ENCODE measurements around the gene SHC4.
"Not testable (repeated sequence)": the region's sequence is repeated elsewhere in the genome, so short reads cannot be mapped to it uniquely, and the experiment has no call there.

Gene SHC4

GRCh38 chr15:48984021-48984710, 20.4 kb upstream of the SHC4 start:
- H2AFZ ChIP-seq (ENCODE audit: low read length, unreplicated experiment) = no peak overlapping the region
- H3K4me3 ChIP-seq (ENCODE audit: low read depth, low read length) = no peak overlapping the region
- no peaks in the 10 kb centered on the region for H3K4me1 ChIP-seq (ENCODE audit: control insufficient read depth, insufficient read depth, low read length, unreplicated experiment)
- no peaks in the 10 kb centered on the region for H3K36me3 ChIP-seq (ENCODE audit: insufficient read depth, low read length)
- H3K79me2 ChIP-seq (ENCODE audit: control insufficient read depth, insufficient read depth, low read length, unreplicated experiment) = no peaks in the 10 kb centered on the region
- no peak overlapping the region for H3K27ac ChIP-seq (ENCODE audit: low read depth, low read length)
- H3K27me3 ChIP-seq (ENCODE audit: insufficient read depth, low read length) = no peaks in the 10 kb centered on the region; the same call in 1 of the 2 replicates

- Histone ChIP-seq H3K36me3 (ENCODE audit: insufficient read depth, low read length) (no peaks in the 10 kb centered on the region), H3K4me1 (ENCODE audit: control insufficient read depth, insufficient read depth, low read length, unreplicated experiment) (no peaks in the 10 kb centered on the region), H3K79me2 (ENCODE audit: control insufficient read depth, insufficient read depth, low read length, unreplicated experiment) (no peaks in the 10 kb centered on the region), H3K27ac (ENCODE audit: low read depth, low read length) (no peak overlapping the region), H3K4me3 (ENCODE audit: low read depth, low read length) (no peak overlapping the region), H2AFZ (ENCODE audit: low read length, unreplicated experiment) (no peak overlapping the region), H3K27me3 (ENCODE audit: insufficient read depth, low read length) (no peaks in the 10 kb centered on the region; the same call in 1 of the 2 replicates)
Observed at GRCh38 chr15:48983300-48983699, 19.6 kb upstream of the SHC4 start.

- Histone ChIP-seq H3K4me1 (ENCODE audit: control insufficient read depth, insufficient read depth, low read length, unreplicated experiment) (no peaks in the 10 kb centered on the region), H3K36me3 (ENCODE audit: insufficient read depth, low read length) (no peaks in the 10 kb centered on the region), H3K27ac (ENCODE audit: low read depth, low read length) (no peak overlapping the region), H3K4me3 (ENCODE audit: low read depth, low read length) (no peak overlapping the region), H2AFZ (ENCODE audit: low read length, unreplicated experiment) (no peak overlapping the region), H3K79me2 (ENCODE audit: control insufficient read depth, insufficient read depth, low read length, unreplicated experiment) (no peaks in the 10 kb centered on the region), H3K27me3 (ENCODE audit: insufficient read depth, low read length) (no peaks in the 10 kb centered on the region; the same call in 1 of the 2 replicates)
Observed at GRCh38 chr15:48981941-48982340, 18.2 kb upstream of the SHC4 start.

GRCh38 chr15:48978638-48979037, 14.9 kb upstream of the SHC4 start:
- H2AFZ ChIP-seq (ENCODE audit: low read length, unreplicated experiment) = no peak overlapping the region
- no peaks in the 10 kb centered on the region for H3K36me3 ChIP-seq (ENCODE audit: insufficient read depth, low read length)
- no peaks in the 10 kb centered on the region; the same call in 1 of the 2 replicates for H3K27me3 ChIP-seq (ENCODE audit: insufficient read depth, low read length)
- H3K79me2 ChIP-seq (ENCODE audit: control insufficient read depth, insufficient read depth, low read length, unreplicated experiment) = no peaks in the 10 kb centered on the region
- peaks cover 10% of the 10 kb centered on the region for H3K4me1 ChIP-seq (ENCODE audit: control insufficient read depth, insufficient read depth, low read length, unreplicated experiment)
- no peak overlapping the region for H3K4me3 ChIP-seq (ENCODE audit: low read depth, low read length)
- no peak overlapping the region for H3K27ac ChIP-seq (ENCODE audit: low read depth, low read length)

- H3K27ac ChIP-seq (ENCODE audit: low read depth, low read length) = no peak overlapping the region
- no peaks in the 10 kb centered on the region; the same call in 1 of the 2 replicates for H3K27me3 ChIP-seq (ENCODE audit: insufficient read depth, low read length)
- peak overlapping the region; percentile 79; the same call in 1 of the 2 replicates for H3K4me3 ChIP-seq (ENCODE audit: low read depth, low read length)
Observed at GRCh38 chr15:48976444-48977088, 12.8 kb upstream of the SHC4 start.

GRCh38 chr15:48975472-48976419, 12.0 kb upstream of the SHC4 start:
- Histone ChIP-seq H3K27me3 (ENCODE audit: insufficient read depth, low read length) (no peaks in the 10 kb centered on the region; the same call in 1 of the 2 replicates), H3K79me2 (ENCODE audit: control insufficient read depth, insufficient read depth, low read length, unreplicated experiment) (no peaks in the 10 kb centered on the region), H2AFZ (ENCODE audit: low read length, unreplicated experiment) (peak overlapping the region; percentile 91), H3K36me3 (ENCODE audit: insufficient read depth, low read length) (no peaks in the 10 kb centered on the region), H3K4me1 (ENCODE audit: control insufficient read depth, insufficient read depth, low read length, unreplicated experiment) (peaks cover 10% of the 10 kb centered on the region), H3K27ac (ENCODE audit: low read depth, low read length) (no peak overlapping the region), H3K4me3 (ENCODE audit: low read depth, low read length) (peak overlapping the region; percentile 79)

More at GRCh38 chr15:48976444-48977088, 12.8 kb upstream of the SHC4 start:
- Histone ChIP-seq H3K79me2 (ENCODE audit: control insufficient read depth, insufficient read depth, low read length, unreplicated experiment) (no peaks in the 10 kb centered on the region), H3K4me1 (ENCODE audit: control insufficient read depth, insufficient read depth, low read length, unreplicated experiment) (peaks cover 10% of the 10 kb centered on the region), H2AFZ (ENCODE audit: low read length, unreplicated experiment) (peak overlapping the region; percentile 61), H3K36me3 (ENCODE audit: insufficient read depth, low read length) (no peaks in the 10 kb centered on the region)

- H3K36me3 ChIP-seq (ENCODE audit: insufficient read depth, low read length) = no peaks in the 10 kb centered on the region
- H3K27me3 ChIP-seq (ENCODE audit: insufficient read depth, low read length) = no peaks in the 10 kb centered on the region
- peaks cover 10% of the 10 kb centered on the region for H3K4me1 ChIP-seq (ENCODE audit: control insufficient read depth, insufficient read depth, low read length, unreplicated experiment)
- peak overlapping the region; percentile 91 for H2AFZ ChIP-seq (ENCODE audit: low read length, unreplicated experiment)
- no peak overlapping the region for H3K4me3 ChIP-seq (ENCODE audit: low read depth, low read length)
- no peaks in the 10 kb centered on the region for H3K79me2 ChIP-seq (ENCODE audit: control insufficient read depth, insufficient read depth, low read length, unreplicated experiment)
- H3K27ac ChIP-seq (ENCODE audit: low read depth, low read length) = no peak overlapping the region
Observed at GRCh38 chr15:48974882-48975281, 11.2 kb upstream of the SHC4 start.

GRCh38 chr15:48972750-48973503, 9.2 kb upstream of the SHC4 start:
- H3K4me1 ChIP-seq (ENCODE audit: control insufficient read depth, insufficient read depth, low read length, unreplicated experiment) = peaks cover 10% of the 10 kb centered on the region
- no peaks in the 10 kb centered on the region for H3K27me3 ChIP-seq (ENCODE audit: insufficient read depth, low read length)
- H3K79me2 ChIP-seq (ENCODE audit: control insufficient read depth, insufficient read depth, low read length, unreplicated experiment) = no peaks in the 10 kb centered on the region
- H3K4me3 ChIP-seq (ENCODE audit: low read depth, low read length) = no peak overlapping the region
- no peak overlapping the region for H3K27ac ChIP-seq (ENCODE audit: low read depth, low read length)
- no peak overlapping the region for H2AFZ ChIP-seq (ENCODE audit: low read length, unreplicated experiment)
- no peaks in the 10 kb centered on the region for H3K36me3 ChIP-seq (ENCODE audit: insufficient read depth, low read length)

- not testable (repeated sequence) for H3K36me3 ChIP-seq (ENCODE audit: insufficient read depth, low read length); H3K79me2 ChIP-seq (ENCODE audit: control insufficient read depth, insufficient read depth, low read length, unreplicated experiment); H3K27ac ChIP-seq (ENCODE audit: low read depth, low read length); H3K4me3 ChIP-seq (ENCODE audit: low read depth, low read length); H2AFZ ChIP-seq (ENCODE audit: low read length, unreplicated experiment); H3K27me3 ChIP-seq (ENCODE audit: insufficient read depth, low read length)
- peaks cover 22% of the 10 kb centered on the region for H3K4me1 ChIP-seq (ENCODE audit: control insufficient read depth, insufficient read depth, low read length, unreplicated experiment)
Observed at GRCh38 chr15:48970926-48971325, 7.2 kb upstream of the SHC4 start.

GRCh38 chr15:48968066-48968465, 4.3 kb upstream of the SHC4 start:
- no peaks in the 10 kb centered on the region for H3K27me3 ChIP-seq (ENCODE audit: insufficient read depth, low read length)
- no peaks in the 10 kb centered on the region for H3K79me2 ChIP-seq (ENCODE audit: control insufficient read depth, insufficient read depth, low read length, unreplicated experiment)
- H3K36me3 ChIP-seq (ENCODE audit: insufficient read depth, low read length) = no peaks in the 10 kb centered on the region
- H3K4me1 ChIP-seq (ENCODE audit: control insufficient read depth, insufficient read depth, low read length, unreplicated experiment) = peaks cover 12% of the 10 kb centered on the region
- no peak overlapping the region for H3K4me3 ChIP-seq (ENCODE audit: low read depth, low read length)
- H3K27ac ChIP-seq (ENCODE audit: low read depth, low read length) = no peak overlapping the region
- H2AFZ ChIP-seq (ENCODE audit: low read length, unreplicated experiment) = no peak overlapping the region

Data from ACC112 (cell line).